ENCODE measurements around the gene MFN2. TPM values are rescaled to one million over a fixed set of nuclear protein-coding genes. Genes with fewer than 3 reads are reported as not detected.

MFN2 gene
- total and polyA plus RNA-seq, 9 of the 15 experiments (the other 6 are each of a cell fraction or from before 2014, with no cell fraction given) = 10.5 to 158 (median 87.1) TPM

- no peak for TF ChIP-seq REST (IDR thresholded peaks at IDR 0.05; ENCODE audit: borderline replicate concordance)
- TF ChIP-seq REST (CRISPR knock-in tag; IDR thresholded peaks at IDR 0.05; ENCODE audit: low read depth) = no peak
- peak; percentile 79 to 91 for TF ChIP-seq KDM1A (IDR thresholded peaks at IDR 0.05)
- TF ChIP-seq PHF21A (IDR thresholded peaks at IDR 0.05; ENCODE audit: borderline replicate concordance, low read depth) = no peak
- no peak for TF ChIP-seq KHSRP (IDR thresholded peaks at IDR 0.05)
- no peak for TF ChIP-seq CREB3 (tag; conservative IDR thresholded peaks at IDR 0.05; ENCODE audit: low read depth)
Observed at GRCh38 chr1:11935057-11935412, 45.2 kb upstream of the MFN2 start (continued).
